Body of pancreas (tissue), 4 donors: Measurements from ENCODE around the gene CCL3.

Experiments
- CTCF ChIP-seq, 7 experiments: fragments of 450-650 bp in 4 of 7; fragments of 200-600 bp in 3 of 7; sonication (generic) in 3 of 7; IDR thresholded peaks; one replicate each; pipeline ENCODE4 v1.5.1; 2016 to 2019; ENCODE audit warnings: antibody characterized with exemption in 7 of 7
- POLR2A ChIP-seq, 3 donors: fragments of 450-650 bp; IDR thresholded peaks; one replicate each; pipeline ENCODE4 v1.6.1; 2016; ENCODE audit warnings: antibody characterized with exemption in 3 of 3, mild to moderate bottlenecking in 2 of 3

DNA sequence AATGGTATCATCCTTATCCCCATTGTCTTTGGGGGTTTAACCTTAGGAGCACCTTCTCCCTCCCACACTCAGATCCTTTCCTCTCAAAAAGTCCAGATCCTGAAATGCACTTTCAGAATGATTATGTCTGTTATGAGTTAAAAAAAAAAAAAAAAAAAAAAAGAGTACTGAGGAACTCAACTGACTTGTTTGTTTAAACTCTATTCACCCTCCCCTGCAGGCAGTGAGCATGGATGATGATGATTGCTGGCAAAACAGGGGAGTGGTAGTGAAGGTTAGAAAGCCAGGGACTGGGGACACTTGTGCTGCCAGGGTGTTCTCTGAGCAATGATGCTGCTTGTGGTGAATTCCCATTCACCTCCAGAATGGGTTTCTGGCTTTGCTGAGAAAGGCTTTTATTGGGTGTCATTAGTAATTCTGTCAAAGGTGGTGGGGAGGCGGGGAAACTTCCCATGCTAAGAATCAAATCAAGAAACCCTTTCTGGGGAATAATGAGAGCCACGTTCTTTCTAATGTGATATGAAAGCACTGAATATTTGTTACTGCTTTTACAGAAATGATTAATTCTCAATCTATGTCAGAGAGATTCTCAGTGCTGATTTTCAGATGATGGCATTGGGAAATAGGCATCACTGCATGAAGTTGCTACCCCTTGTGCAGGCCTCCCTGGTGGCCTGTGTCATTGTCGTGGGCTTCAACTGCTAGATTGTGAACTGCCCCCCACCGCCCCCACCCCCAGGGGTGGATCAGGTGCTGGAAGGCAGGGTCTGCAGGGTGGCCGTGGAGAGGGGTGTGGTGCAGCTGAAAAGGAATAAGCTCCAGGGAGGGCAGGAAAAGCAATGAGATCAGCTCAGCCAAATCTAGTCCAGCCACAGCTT, 27.8 kb upstream of the CCL3 start:
- TF ChIP-seq POLR2A (IDR thresholded peaks at IDR 0.05) (no peak), CTCF (IDR thresholded peaks at IDR 0.05) (no peak)
